DOHH2 (cell line): ENCODE data around the gene OR10A3.

Source experiments
- H3F3A ChIP-seq: fragments of 200-600 bp; sonication (generic), shearing (Covaris generic); 2 replicates; pipeline ENCODE4 v1.6.0; 2016; ENCODE audit warnings: antibody characterized with exemption, mild to moderate bottlenecking; ENCODE audit not compliant: control insufficient read depth, insufficient read depth
- H3K27ac ChIP-seq: fragments of 200-600 bp; sonication (generic); 2 replicates; pipeline ENCODE4 v1.5.1; 2014; ENCODE audit warnings: low read depth, mild to moderate bottlenecking, low read length, moderate library complexity
- H3K27me3 ChIP-seq: fragments of 200-600 bp; sonication (generic); 2 replicates; pipeline ENCODE4 v1.6.1; 2014; ENCODE audit warnings: mild to moderate bottlenecking, low read length, mixed read lengths; ENCODE audit not compliant: control insufficient read depth
- H3K36me3 ChIP-seq: fragments of 200-600 bp; sonication (generic); 2 replicates; pipeline ENCODE4 v1.6.1; 2014; ENCODE audit warnings: mild to moderate bottlenecking, low read length, moderate library complexity, mixed read lengths; ENCODE audit not compliant: control insufficient read depth
- H3K4me1 ChIP-seq: fragments of 200-600 bp; sonication (generic); 2 replicates; pipeline ENCODE4 v1.6.1; 2014; ENCODE audit warnings: mild to moderate bottlenecking, low read length, mixed read lengths; ENCODE audit not compliant: control insufficient read depth
- H3K4me2 ChIP-seq: fragments of 200-600 bp; sonication (generic); 2 replicates; pipeline ENCODE4 v1.6.0; 2014; ENCODE audit warnings: mild to moderate bottlenecking, low read length, moderate library complexity
- H3K4me3 ChIP-seq: fragments of 200-600 bp; sonication (generic); 2 replicates; pipeline ENCODE4 v1.5.1; 2014; ENCODE audit warnings: mild to moderate bottlenecking, low read length, mixed read lengths
- H3K79me2 ChIP-seq: fragments of 200-600 bp; sonication (generic); 2 replicates; pipeline ENCODE4 v1.6.1; 2014; ENCODE audit warnings: mild to moderate bottlenecking, low read length, mixed read lengths; ENCODE audit not compliant: control insufficient read depth
- H3K9me2 ChIP-seq: fragments of 200-600 bp; sonication (generic); replicated peaks from 2 replicates; pipeline ENCODE4 v1.6.1; 2014; ENCODE audit warnings: mild to moderate bottlenecking, low read length, mixed read lengths; ENCODE audit not compliant: control insufficient read depth
- H3K9me3 ChIP-seq: fragments of 200-600 bp; sonication (generic); 2 replicates; pipeline ENCODE4 v1.6.1; 2014; ENCODE audit warnings: antibody characterized with exemption, low read length, mixed read lengths; ENCODE audit not compliant: control insufficient read depth, insufficient read depth
- H4K20me1 ChIP-seq: fragments of 200-600 bp; sonication (generic); 2 replicates; pipeline ENCODE4 v1.6.0; 2014; ENCODE audit warnings: low read depth, mild to moderate bottlenecking, antibody characterized with exemption, low read length, moderate library complexity; ENCODE audit not compliant: control insufficient read depth, insufficient read depth
- EZH2phosphoT487 ChIP-seq: fragments of 200-600 bp; sonication (generic); IDR thresholded peaks from 2 replicates; pipeline ENCODE4 v1.6.1; 2017; ENCODE audit warnings: borderline replicate concordance, mild to moderate bottlenecking, antibody characterized with exemption, low read length, moderate library complexity, mixed read lengths
- TF ChIP-seq, protein P1 (sequence below): fragments of 200-600 bp; sonication (generic); IDR thresholded peaks from one replicate; pipeline ENCODE4 v1.5.1; 2014; ENCODE audit warnings: antibody characterized with exemption, mild to moderate bottlenecking, low read depth, low read length; ENCODE audit not compliant: poor library complexity, severe bottlenecking

Gene OR10A3

DNA sequence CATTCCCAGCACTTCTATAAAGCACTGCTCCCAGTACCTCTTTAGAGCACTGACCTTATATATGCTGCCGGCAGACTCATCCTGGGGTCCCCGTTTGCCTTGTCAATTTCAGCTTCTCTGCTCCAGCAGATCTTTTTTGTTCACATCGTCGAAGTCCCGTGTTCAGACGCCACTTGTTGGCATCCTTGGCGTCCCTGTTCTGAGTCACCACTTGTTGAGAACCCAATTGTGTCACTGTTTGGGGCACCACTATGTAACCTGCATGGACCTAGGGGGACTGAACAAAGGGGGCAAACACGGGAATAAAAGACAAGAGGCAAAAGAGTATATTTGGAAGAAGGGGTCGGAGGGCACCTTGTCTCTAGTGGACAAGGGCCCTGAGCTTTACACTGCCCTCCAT, 36.0 kb downstream of the OR10A3 start:
- Histone ChIP-seq H3K4me3 (no peak overlapping the region), H3K9me3 (no peaks in the 10 kb centered on the region), H4K20me1 (no peaks in the 10 kb centered on the region), H3F3A (no peaks in the 10 kb centered on the region), H3K79me2 (no peaks in the 10 kb centered on the region), H3K27ac (no peak overlapping the region), H3K36me3 (no peaks in the 10 kb centered on the region), H3K27me3 (0 out of 2 replicates have a peak, but pooled peaks cover 4% of the 10 kb centered on the region), H3K4me1 (peaks cover 11% of the 10 kb centered on the region), H3K4me2 (no peak overlapping the region), H3K9me2 (no peaks in the 10 kb centered on the region)
- no peak for TF ChIP-seq EZH2phosphoT487
- TF ChIP-seq, protein P1, sequence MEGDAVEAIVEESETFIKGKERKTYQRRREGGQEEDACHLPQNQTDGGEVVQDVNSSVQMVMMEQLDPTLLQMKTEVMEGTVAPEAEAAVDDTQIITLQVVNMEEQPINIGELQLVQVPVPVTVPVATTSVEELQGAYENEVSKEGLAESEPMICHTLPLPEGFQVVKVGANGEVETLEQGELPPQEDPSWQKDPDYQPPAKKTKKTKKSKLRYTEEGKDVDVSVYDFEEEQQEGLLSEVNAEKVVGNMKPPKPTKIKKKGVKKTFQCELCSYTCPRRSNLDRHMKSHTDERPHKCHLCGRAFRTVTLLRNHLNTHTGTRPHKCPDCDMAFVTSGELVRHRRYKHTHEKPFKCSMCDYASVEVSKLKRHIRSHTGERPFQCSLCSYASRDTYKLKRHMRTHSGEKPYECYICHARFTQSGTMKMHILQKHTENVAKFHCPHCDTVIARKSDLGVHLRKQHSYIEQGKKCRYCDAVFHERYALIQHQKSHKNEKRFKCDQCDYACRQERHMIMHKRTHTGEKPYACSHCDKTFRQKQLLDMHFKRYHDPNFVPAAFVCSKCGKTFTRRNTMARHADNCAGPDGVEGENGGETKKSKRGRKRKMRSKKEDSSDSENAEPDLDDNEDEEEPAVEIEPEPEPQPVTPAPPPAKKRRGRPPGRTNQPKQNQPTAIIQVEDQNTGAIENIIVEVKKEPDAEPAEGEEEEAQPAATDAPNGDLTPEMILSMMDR: no peak

- no peaks in the 10 kb centered on the region for H4K20me1 ChIP-seq
- 0 out of 2 replicates have a peak, but pooled peaks cover 1% of the 10 kb centered on the region for H3K27me3 ChIP-seq
- no peaks in the 10 kb centered on the region for H3K9me3 ChIP-seq
- TF ChIP-seq EZH2phosphoT487: no peak
- TF ChIP-seq, protein P1: no peak
- no peak overlapping the region for H3K4me3 ChIP-seq
- no peaks in the 10 kb centered on the region for H3K9me2 ChIP-seq
- peaks cover 11% of the 10 kb centered on the region for H3K4me1 ChIP-seq
- H3K79me2 ChIP-seq: no peaks in the 10 kb centered on the region
- H3K36me3 ChIP-seq: no peaks in the 10 kb centered on the region
- no peak overlapping the region for H3K27ac ChIP-seq
- no peaks in the 10 kb centered on the region for H3F3A ChIP-seq
- H3K4me2 ChIP-seq: no peak overlapping the region
Observed at GRCh38 chr11:7904917-7905316, 36.6 kb downstream of the OR10A3 start.

- Histone ChIP-seq H3K79me2 (no peaks in the 10 kb centered on the region), H3K27me3 (no peaks in the 10 kb centered on the region), H3K4me1 (peaks cover 11% of the 10 kb centered on the region), H3K27ac (no peak overlapping the region), H3K4me2 (no peak overlapping the region), H3F3A (no peaks in the 10 kb centered on the region), H3K4me3 (no peak overlapping the region), H4K20me1 (no peaks in the 10 kb centered on the region), H3K9me3 (no peaks in the 10 kb centered on the region), H3K9me2 (no peaks in the 10 kb centered on the region), H3K36me3 (no peaks in the 10 kb centered on the region)
- no peak for TF ChIP-seq EZH2phosphoT487
- TF ChIP-seq, protein P1: no peak
Observed at GRCh38 chr11:7903940-7904339, 37.6 kb downstream of the OR10A3 start.
